GM19035 (cell line): ENCODE results near the gene BEGAIN.

ENCODE experiments used
- ATAC-seq: cut with Tn5 transposase; IDR thresholded peaks from one replicate; pipeline ENCODE4 v1.9.1; 2021; ENCODE audit not compliant: unreplicated experiment

BEGAIN gene

GRCh38 chr14:100538351-100539002 lies 48.7 kb downstream of the BEGAIN start:
- ATAC-seq = no peak

DNA sequence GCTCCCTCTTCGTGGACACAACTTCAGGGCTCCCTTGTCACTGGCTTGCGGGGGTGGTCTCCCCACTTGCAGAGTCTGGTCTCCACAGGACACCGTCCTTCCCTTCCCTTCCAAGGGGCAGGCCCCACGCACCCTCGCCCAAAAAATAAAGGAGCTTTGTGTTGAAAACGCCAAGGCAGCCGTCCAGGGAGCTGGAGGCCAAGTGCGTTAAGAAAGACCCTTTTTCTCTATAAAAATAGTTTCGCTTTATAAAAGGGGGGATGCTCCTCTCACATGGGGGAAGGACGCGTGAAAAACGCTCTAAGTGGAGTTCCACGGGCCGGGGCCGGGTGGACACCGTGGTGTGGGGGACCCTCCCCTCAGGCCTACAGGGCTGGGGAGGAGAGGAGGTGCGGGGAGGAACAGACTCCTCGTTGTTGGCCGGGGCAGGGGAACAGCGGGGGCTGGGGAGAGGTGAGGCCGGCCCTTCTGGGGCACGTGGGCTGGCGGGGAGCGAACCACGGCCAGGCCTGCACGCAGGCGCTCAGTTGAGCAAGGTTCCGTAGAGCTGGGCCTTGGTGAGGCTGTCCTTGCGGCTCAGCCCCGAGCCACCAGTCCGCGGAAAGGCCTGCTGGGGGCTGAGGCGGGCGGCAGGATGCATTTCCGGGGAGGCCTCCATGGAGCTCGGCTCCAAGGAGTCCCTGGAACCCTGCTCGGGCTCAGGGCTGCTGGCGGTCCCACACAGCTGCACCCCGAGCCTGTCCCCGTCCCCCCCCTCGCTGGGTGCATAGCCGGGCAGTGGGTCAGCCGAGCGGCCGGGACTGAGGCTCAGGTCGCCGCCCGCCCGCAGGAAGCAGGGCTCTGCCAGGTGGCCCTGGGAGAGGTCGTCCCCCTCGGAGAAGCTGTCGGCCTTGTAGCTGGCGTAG lies 49.5 kb downstream of the BEGAIN start:
- ATAC-seq = no peak

GRCh38 chr14:100536721-100537445 lies 50.3 kb downstream of the BEGAIN start:
- ATAC-seq = no peak

- no peak for ATAC-seq
These were observed 51.1 kb downstream of the BEGAIN start for GRCh38 chr14:100536121-100536510.

- no peak for ATAC-seq
These were observed 51.7 kb downstream of the BEGAIN start for GRCh38 chr14:100535287-100536120.

DNA sequence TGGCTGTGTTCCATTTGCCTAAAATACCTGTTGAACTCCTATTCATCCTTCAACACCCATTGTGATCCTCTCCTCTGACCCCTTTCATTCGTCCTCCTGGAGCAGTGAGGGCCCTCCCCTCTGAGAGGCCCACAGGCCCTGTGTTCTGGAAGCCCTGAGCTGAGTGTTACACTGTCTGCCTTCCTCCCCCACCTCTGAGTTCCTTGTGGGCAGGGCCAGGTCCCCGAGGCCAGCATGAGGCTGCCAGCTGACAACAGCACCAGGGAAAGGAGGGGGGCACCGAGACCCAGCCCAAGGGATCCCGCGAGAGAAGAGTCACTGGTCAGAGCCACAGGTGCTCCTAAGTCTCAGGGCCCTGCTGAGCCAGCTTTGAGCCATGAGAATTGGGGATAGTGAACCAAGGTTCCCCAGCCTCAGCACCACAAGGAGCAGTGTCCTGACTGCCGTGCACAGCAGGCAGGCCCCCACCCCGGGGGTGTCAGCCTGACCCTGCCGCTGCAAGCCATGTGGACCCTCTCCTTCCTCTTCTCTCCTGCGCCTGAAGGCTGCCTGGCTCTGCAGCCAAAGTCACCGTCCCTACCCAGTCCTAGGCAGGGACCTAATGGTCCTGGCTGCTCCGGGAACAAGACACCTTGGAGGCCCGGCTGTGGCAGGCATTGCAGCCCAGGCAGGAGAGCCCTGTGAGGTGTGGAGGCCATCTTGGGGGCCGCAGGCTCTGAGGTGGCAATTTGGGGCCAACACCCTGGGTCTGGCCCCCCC lies 52.5 kb downstream of the BEGAIN start:
- no peak for ATAC-seq

DNA sequence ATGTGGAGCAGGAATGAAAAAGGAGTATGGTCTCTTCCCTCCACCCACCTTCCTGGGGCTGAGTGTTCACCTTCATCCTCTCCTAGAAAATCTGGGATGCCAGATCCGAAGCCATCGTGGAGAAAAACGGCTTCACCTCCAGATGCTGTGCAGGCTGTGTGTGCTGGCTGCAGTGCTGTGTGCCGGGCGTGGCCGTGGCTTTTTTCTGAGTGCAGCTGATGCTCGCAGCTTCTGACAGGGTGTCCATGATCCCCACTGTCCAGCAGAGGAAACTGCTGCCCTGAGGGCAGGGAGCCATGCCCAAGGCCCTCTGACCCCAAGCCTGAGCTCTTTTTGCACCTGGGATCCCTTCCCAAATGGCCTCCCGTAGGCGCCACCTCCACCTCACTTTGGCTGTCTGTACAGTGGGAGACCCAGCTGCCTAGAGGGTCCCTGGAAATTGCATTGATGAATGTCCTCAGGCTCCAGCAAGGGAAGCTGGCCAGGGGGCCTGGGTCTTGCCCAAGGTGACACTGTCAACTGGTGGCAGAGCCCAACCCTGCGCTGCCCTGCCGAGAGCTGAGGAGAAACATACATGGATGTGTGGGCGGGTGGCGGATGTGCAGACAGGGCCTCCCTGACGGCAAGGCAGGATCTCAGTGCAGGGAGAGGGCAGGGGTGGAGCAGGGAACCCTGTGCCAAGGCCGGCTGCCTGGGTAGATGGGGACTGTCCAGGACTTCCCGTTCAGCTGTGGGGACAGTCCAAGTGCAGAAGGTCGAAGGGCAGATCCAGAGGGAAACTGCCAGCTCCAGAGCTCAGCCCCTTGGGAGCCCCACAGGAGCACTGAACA lies 53.3 kb downstream of the BEGAIN start:
- no peak for ATAC-seq

DNA sequence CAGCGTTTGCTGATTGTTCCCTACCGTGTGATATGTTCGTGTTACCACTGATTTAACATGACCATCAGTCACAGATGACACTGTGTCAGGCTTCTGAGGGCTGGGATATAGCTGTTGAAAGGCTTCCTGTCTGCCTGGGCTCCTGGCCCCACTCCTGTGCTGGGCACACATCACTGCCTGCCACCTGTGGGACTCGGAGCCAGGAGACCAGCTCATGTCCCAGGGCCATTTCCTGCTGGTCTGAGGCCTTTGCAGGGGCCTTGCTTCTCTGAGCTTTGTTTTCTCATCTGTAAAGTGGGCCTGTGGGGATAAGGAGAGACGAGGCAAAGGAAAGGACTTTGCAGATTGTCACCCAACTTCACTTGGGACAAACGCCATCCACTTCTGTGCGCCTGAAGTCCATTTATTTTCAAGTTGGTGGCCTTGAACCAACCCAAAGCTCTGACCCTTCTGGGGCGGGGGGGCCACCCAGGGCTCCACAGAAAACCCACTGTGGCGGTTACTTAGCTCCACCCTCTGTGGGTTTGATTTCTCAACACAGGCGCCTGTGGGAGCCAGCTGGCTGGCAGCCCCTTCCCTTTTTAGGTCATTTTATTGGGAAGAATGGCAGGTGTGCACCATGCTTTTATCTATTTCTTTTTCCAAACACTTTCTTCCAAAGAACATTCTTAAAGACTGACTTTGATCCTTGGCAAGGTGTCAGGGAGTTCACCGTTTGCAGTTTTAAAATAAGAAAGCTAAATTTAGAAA lies 54.1 kb downstream of the BEGAIN start:
- ATAC-seq = no peak

GRCh38 chr14:100532154-100532861 lies 54.9 kb downstream of the BEGAIN start:
- ATAC-seq = no peak

- no peak for ATAC-seq
These were observed 55.8 kb downstream of the BEGAIN start for GRCh38 chr14:100531152-100532121.

GRCh38 chr14:100530270-100531072 lies 56.7 kb downstream of the BEGAIN start:
- no peak for ATAC-seq

DNA sequence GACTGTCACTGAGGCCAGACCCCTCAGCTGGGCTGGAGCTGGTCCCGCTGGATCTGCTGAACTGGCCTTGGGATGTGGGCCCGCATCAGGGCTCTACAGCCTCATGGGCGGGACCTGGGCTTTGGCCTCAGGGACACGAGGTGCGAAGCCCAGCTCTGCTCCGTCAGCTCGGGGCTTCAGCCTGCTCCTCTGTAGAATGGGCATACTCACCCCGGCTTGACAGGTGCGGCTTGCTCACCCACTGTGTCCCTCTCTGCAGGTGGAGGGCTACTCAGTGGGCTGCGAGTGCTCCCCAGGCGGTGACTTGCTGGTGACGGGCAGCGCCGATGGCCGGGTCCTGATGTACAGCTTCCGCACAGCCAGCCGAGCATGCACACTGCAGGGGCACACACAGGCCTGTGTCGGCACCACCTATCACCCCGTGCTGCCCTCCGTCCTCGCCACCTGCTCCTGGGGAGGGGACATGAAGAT lies 57.6 kb downstream of the BEGAIN start:
- ATAC-seq = no peak

DNA sequence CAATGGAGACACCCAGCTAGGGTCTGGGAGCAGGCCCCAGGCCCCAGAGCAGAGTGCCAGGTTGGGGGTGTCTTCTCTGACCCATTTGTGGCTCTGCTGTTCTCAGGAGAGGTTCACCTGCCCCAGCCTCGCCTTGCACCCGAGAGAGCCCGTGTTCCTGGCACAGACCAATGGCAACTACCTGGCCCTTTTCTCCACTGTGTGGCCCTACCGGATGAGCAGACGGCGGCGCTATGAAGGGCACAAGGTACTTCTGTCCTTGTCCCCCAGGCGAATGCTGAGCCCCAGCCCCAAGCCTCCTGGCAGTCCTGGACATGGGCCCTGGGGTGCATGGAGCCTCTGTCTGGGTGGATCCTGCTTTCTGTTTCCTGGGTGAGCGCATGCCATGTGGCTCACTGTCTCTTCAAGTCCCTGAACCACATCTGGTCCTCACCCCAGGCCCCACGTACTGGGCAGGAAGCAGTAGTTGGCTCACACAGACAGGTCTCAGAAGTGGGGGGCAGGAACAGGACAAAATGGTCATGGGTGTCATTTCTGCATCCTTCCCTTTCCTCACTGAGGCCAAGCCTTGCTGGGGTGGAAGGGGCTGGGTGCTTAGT lies 58.2 kb downstream of the BEGAIN start:
- ATAC-seq = no peak

DNA sequence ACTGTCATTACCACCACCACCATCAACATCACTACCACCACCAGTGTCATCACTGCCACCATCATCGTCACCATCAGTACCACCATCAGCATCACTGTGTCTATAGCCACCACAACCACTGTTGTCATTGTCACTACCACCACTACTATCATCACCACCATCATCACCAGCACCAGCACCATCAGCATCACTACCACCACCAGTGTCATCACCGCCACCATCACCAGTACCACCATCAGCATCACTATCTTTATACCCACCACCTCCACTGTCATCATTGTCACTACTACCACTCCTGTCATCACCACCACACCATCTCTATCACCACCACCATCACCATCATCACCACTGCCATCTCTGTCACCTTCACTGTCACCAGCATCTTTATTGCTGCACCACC lies 60.6 kb downstream of the BEGAIN start:
- ATAC-seq = no peak

- ATAC-seq = no peak
These were observed 61.2 kb downstream of the BEGAIN start for GRCh38 chr14:100526057-100526456.
